ENCODE data around the gene ZNF845. TPM values are rescaled to one million over a fixed set of nuclear protein-coding genes. Genes with fewer than 3 reads are reported as not detected.
"Not testable (repeated sequence)": the region's sequence is repeated elsewhere in the genome, so short reads cannot be mapped to it uniquely, and the experiment has no call there.

The ZNF845 gene
- total and polyA plus RNA-seq, 2 donors (not counting 1 experiment from before 2014, with no cell fraction given): 2.3 to 16.9 TPM

- TF ChIP-seq EZH2 (IDR thresholded peaks at IDR 0.05; ENCODE audit: borderline replicate concordance, insufficient read depth, low read depth, low read length, poor library complexity, severe bottlenecking) (no peak), CTCF (IDR thresholded peaks at IDR 0.05) (no peak)
Observed at GRCh38 chr19:53332484-53332883, 1.1 kb upstream of the ZNF845 start.

GRCh38 chr19:53333066-53333462 lies 485 bp upstream of the ZNF845 start:
- peaks cover 0 to 3% (median 0%) of the 10 kb centered on the region in 4 experiments for H3K27me3 ChIP-seq (replicated peaks in 1 of 4; ENCODE audit: control extremely low read depth in 1 of 4, control insufficient read depth in 3 of 4, insufficient read depth in 4 of 4, low read length in 3 of 4)
- POLR2A ChIA-PET: no interaction called here
- peaks cover 9% of the 10 kb centered on the region for H3K9me3 Mint-ChIP-seq (ENCODE audit: insufficient read depth)
- peaks cover 26% of the 10 kb centered on the region for H3K4me1 Mint-ChIP-seq
- peaks cover 10 to 24% of the 10 kb centered on the region in 2 donors for H3K4me1 ChIP-seq (ENCODE audit: control insufficient read depth in 2 of 2, insufficient read depth in 2 of 2, low read length in 2 of 2)
- peaks cover 4 to 40% (median 25%) of the 10 kb centered on the region in 3 donors for H3K9me3 ChIP-seq (ENCODE audit: control extremely low read depth in 1 of 3, control insufficient read depth in 2 of 3, insufficient read depth in 1 of 3, low read length in 2 of 3)
- peaks cover 16% of the 10 kb centered on the region for H3K27me3 Mint-ChIP-seq
- H4K20me1 ChIP-seq (ENCODE audit: control insufficient read depth, insufficient read depth, low read length, poor library complexity, severe bottlenecking): no peaks in the 10 kb centered on the region
- peak overlapping the region; percentile 99 for H2AFZ ChIP-seq (ENCODE audit: insufficient read depth, low read depth, low read length, poor library complexity, severe bottlenecking)
- peak; percentile 3 for ATAC-seq (ENCODE audit: low read depth)
- H3K27ac ChIP-seq (ENCODE audit: low read length in 2 of 2): no peak overlapping the region
- 7% methylated on average over 9 of the region's 14 CpGs for WGBS (ENCODE audit: insufficient coverage)
- TF ChIP-seq CTCF (IDR thresholded peaks at IDR 0.05) (no peak), EZH2 (IDR thresholded peaks at IDR 0.05; ENCODE audit: borderline replicate concordance, insufficient read depth, low read depth, low read length, poor library complexity, severe bottlenecking) (no peak)
- intact Hi-C loops (cut with micrococcal nuclease): loop anchor here (1.0 kb wide), 6 partner anchors 32 to 763 kb away; partner anchors contain the start of genes ZNF160, ZNF525, ZNF701 and ZNF761
- H3K79me2 ChIP-seq (ENCODE audit: control insufficient read depth, insufficient read depth, low read length): peaks cover 53% of the 10 kb centered on the region
- no peak for DNase-seq
- peak overlapping the region; percentile 97 for H3K9ac ChIP-seq (ENCODE audit: low read length)
- H3K4me2 ChIP-seq (replicated peaks; ENCODE audit: low read depth, low read length, poor library complexity, severe bottlenecking): peak overlapping the region; percentile 88
- peak overlapping the region; percentile 96 for H3K4me3 Mint-ChIP-seq
- peak overlapping the region; percentile 95 for H3K27ac Mint-ChIP-seq
- H3K36me3 ChIP-seq (replicated peaks in 1 of 2; ENCODE audit: control extremely low read depth in 1 of 2, control insufficient read depth in 1 of 2, extremely low read depth in 1 of 2, insufficient read depth in 2 of 2, low read length in 1 of 2): no peaks in the 10 kb centered on the region
- CTCF ChIA-PET: interaction anchor here (0.5 to 1.0 kb wide), 2 partner anchors 138 to 469 kb away, joined by 3 read pairs; no protein-coding TSS in a partner anchor
- peak overlapping the region; percentile 44 to 99 (median 96) for H3K4me3 ChIP-seq (ENCODE audit: control extremely low read depth in 1 of 5, extremely low read depth in 1 of 5, insufficient read depth in 1 of 5, low read depth in 2 of 5, low read length in 4 of 5)

More at GRCh38 chr19:53332484-53332883, 1.1 kb upstream of the ZNF845 start:
- Histone ChIP-seq H4K20me1 (ENCODE audit: control insufficient read depth, insufficient read depth, low read length, poor library complexity, severe bottlenecking) (no peaks in the 10 kb centered on the region), H3K79me2 (ENCODE audit: control insufficient read depth, insufficient read depth, low read length) (peaks cover 47% of the 10 kb centered on the region), H3K4me2 (replicated peaks; ENCODE audit: low read depth, low read length, poor library complexity, severe bottlenecking) (peak overlapping the region; percentile 88), H3K27me3 (replicated peaks in 1 of 4; ENCODE audit: control extremely low read depth in 1 of 4, control insufficient read depth in 3 of 4, insufficient read depth in 4 of 4, low read length in 3 of 4) (peaks cover 0 to 3% (median 0%) of the 10 kb centered on the region in 4 experiments), H3K27ac (ENCODE audit: low read length in 2 of 2) (no peak overlapping the region), H3K4me3 (ENCODE audit: control extremely low read depth in 1 of 5, extremely low read depth in 1 of 5, insufficient read depth in 1 of 5, low read depth in 2 of 5, low read length in 4 of 5) (peak overlapping the region in 1 of 5 experiments; percentile 99), H3K9ac (ENCODE audit: low read length) (no peak overlapping the region), H3K4me1 (ENCODE audit: control insufficient read depth in 2 of 2, insufficient read depth in 2 of 2, low read length in 2 of 2) (peaks cover 10 to 24% of the 10 kb centered on the region in 2 donors), H2AFZ (ENCODE audit: insufficient read depth, low read depth, low read length, poor library complexity, severe bottlenecking) (no peak overlapping the region), H3K9me3 (ENCODE audit: control extremely low read depth in 1 of 3, control insufficient read depth in 2 of 3, insufficient read depth in 1 of 3, low read length in 2 of 3) (peaks cover 4 to 39% (median 25%) of the 10 kb centered on the region in 3 donors), H3K36me3 (replicated peaks in 1 of 2; ENCODE audit: control extremely low read depth in 1 of 2, control insufficient read depth in 1 of 2, extremely low read depth in 1 of 2, insufficient read depth in 2 of 2, low read length in 1 of 2) (no peaks in the 10 kb centered on the region)
- CTCF ChIA-PET: no interaction called here
- 91% methylated on average over 11 of the region's 14 CpGs for WGBS (ENCODE audit: insufficient coverage)
- Mint-ChIP-seq H3K27me3 (peaks cover 19% of the 10 kb centered on the region), H3K4me1 (peaks cover 26% of the 10 kb centered on the region), H3K4me3 (peak overlapping the region; percentile 56), H3K9me3 (ENCODE audit: insufficient read depth) (peaks cover 13% of the 10 kb centered on the region), H3K27ac (no peak overlapping the region)
- no peak for ATAC-seq (ENCODE audit: low read depth)
- POLR2A ChIA-PET: no interaction called here
- intact Hi-C loops (cut with micrococcal nuclease): no loop called here
- DNase-seq: no peak

GRCh38 chr19:53344403-53344802 lies 10.9 kb downstream of the ZNF845 start:
- H3K4me1 Mint-ChIP-seq; intact Hi-C loops (cut with micrococcal nuclease); POLR2A ChIA-PET; H3K4me1 ChIP-seq (ENCODE audit: control insufficient read depth in 2 of 2, insufficient read depth in 2 of 2, low read length in 2 of 2); H4K20me1 ChIP-seq (ENCODE audit: control insufficient read depth, insufficient read depth, low read length, poor library complexity, severe bottlenecking); H3K27me3 ChIP-seq (replicated peaks in 1 of 4; ENCODE audit: control extremely low read depth in 1 of 4, control insufficient read depth in 3 of 4, insufficient read depth in 4 of 4, low read length in 3 of 4); DNase-seq; ATAC-seq (ENCODE audit: low read depth); H3K9me3 Mint-ChIP-seq (ENCODE audit: insufficient read depth); H3K4me3 ChIP-seq (ENCODE audit: control extremely low read depth in 1 of 5, extremely low read depth in 1 of 5, insufficient read depth in 1 of 5, low read depth in 2 of 5, low read length in 4 of 5); H3K27ac ChIP-seq (ENCODE audit: low read length in 2 of 2); H3K9ac ChIP-seq (ENCODE audit: low read length); H3K4me2 ChIP-seq (replicated peaks; ENCODE audit: low read depth, low read length, poor library complexity, severe bottlenecking); CTCF ChIA-PET; H3K4me3 Mint-ChIP-seq; H3K27me3 Mint-ChIP-seq; H2AFZ ChIP-seq (ENCODE audit: insufficient read depth, low read depth, low read length, poor library complexity, severe bottlenecking); H3K27ac Mint-ChIP-seq: not testable (repeated sequence)
- no CpG with 5 or more reads among the region's 4 CpGs for WGBS (ENCODE audit: insufficient coverage)
- Histone ChIP-seq H3K79me2 (ENCODE audit: control insufficient read depth, insufficient read depth, low read length) (peaks cover 19% of the 10 kb centered on the region), H3K36me3 (replicated peaks in 1 of 2; ENCODE audit: control extremely low read depth in 1 of 2, control insufficient read depth in 1 of 2, extremely low read depth in 1 of 2, insufficient read depth in 2 of 2, low read length in 1 of 2) (peaks cover 14 to 83% of the 10 kb centered on the region in 2 experiments), H3K9me3 (ENCODE audit: control extremely low read depth in 1 of 3, control insufficient read depth in 2 of 3, insufficient read depth in 1 of 3, low read length in 2 of 3) (peaks cover 7 to 81% (median 37%) of the 10 kb centered on the region in 3 donors)

Measured in B cell (primary cell).